Adipocyte (in vitro differentiated cells): Measurements from ENCODE around the gene VPS35L.

ENCODE experiments used
- DNase-seq: peaks from one replicate; pipeline ENCODE4 v3.0.0-alpha.2; 2015; ENCODE audit warnings: low read depth
- H3K27me3 ChIP-seq: replicated peaks from 2 replicates; pipeline ENCODE4 v1.7.0; 2013; ENCODE audit warnings: mild to moderate bottlenecking, low read length, moderate library complexity; ENCODE audit not compliant: control insufficient read depth, insufficient read depth
- H3K36me3 ChIP-seq: 2 replicates; pipeline ENCODE4 v1.7.0; 2013; ENCODE audit warnings: low read length, mild to moderate bottlenecking, moderate library complexity; ENCODE audit not compliant: control insufficient read depth, insufficient read depth, severe bottlenecking
- H3K4me1 ChIP-seq: 2 replicates; pipeline ENCODE4 v1.7.0; 2013; ENCODE audit warnings: mild to moderate bottlenecking, low read length, moderate library complexity; ENCODE audit not compliant: control insufficient read depth, insufficient read depth
- H3K4me3 ChIP-seq: 2 replicates; pipeline ENCODE4 v1.7.0; 2013; ENCODE audit warnings: mild to moderate bottlenecking, low read length, moderate library complexity
- H3K9ac ChIP-seq: 2 replicates; pipeline ENCODE4 v1.7.0; 2013; ENCODE audit warnings: mild to moderate bottlenecking, low read length, moderate library complexity
- H3K9me3 ChIP-seq: 2 replicates; pipeline ENCODE4 v1.7.0; 2013; ENCODE audit warnings: mild to moderate bottlenecking, low read length, moderate library complexity; ENCODE audit not compliant: control insufficient read depth

The VPS35L gene, protein sequence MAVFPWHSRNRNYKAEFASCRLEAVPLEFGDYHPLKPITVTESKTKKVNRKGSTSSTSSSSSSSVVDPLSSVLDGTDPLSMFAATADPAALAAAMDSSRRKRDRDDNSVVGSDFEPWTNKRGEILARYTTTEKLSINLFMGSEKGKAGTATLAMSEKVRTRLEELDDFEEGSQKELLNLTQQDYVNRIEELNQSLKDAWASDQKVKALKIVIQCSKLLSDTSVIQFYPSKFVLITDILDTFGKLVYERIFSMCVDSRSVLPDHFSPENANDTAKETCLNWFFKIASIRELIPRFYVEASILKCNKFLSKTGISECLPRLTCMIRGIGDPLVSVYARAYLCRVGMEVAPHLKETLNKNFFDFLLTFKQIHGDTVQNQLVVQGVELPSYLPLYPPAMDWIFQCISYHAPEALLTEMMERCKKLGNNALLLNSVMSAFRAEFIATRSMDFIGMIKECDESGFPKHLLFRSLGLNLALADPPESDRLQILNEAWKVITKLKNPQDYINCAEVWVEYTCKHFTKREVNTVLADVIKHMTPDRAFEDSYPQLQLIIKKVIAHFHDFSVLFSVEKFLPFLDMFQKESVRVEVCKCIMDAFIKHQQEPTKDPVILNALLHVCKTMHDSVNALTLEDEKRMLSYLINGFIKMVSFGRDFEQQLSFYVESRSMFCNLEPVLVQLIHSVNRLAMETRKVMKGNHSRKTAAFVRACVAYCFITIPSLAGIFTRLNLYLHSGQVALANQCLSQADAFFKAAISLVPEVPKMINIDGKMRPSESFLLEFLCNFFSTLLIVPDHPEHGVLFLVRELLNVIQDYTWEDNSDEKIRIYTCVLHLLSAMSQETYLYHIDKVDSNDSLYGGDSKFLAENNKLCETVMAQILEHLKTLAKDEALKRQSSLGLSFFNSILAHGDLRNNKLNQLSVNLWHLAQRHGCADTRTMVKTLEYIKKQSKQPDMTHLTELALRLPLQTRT

GRCh38 chr16:19555186-19555937 is at the start of gene VPS35L:
Gene VPS35L, plus strand, starts transcription at chr16:19555703. Its CDS starts 27 bp downstream, at chr16:19555730.
- peaks cover 10% of the 10 kb centered on the region for H3K4me1 ChIP-seq
- no peaks in the 10 kb centered on the region for H3K27me3 ChIP-seq
- H3K4me3 ChIP-seq = peak within 1 kb of the TSS; percentile 93
- DNase-seq = peak; percentile 99
- H3K9ac ChIP-seq = peak within 1 kb of the TSS; percentile 96
- H3K9me3 ChIP-seq = no peaks in the 10 kb centered on the region
- peaks cover 8% of the 10 kb centered on the region for H3K36me3 ChIP-seq

DNA sequence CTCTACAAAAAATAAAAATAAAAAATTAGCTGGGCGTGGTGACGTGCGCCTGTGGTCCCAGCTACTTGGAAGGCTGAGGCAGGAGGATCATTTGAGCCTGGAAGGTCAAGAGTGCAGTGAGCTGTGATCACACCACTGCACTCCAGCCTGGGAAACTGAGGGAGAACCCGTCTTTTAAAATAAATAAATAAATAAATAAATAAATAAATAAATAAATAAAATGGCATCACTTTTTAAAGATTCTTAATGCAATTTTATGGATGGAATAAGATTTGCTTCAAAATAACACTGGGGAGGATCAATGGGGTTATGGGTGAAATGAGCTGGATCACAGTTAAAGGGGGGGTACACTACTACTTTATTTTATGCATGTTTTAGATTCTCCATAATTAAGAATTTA is 48.5 kb upstream of the VPS35L start:
- Histone ChIP-seq H3K9me3 (no peaks in the 10 kb centered on the region), H3K27me3 (no peaks in the 10 kb centered on the region), H3K4me3 (no peak overlapping the region), H3K36me3 (peaks cover 78% of the 10 kb centered on the region), H3K9ac (no peak overlapping the region), H3K4me1 (peaks cover 23% of the 10 kb centered on the region)
- no peak for DNase-seq

DNA sequence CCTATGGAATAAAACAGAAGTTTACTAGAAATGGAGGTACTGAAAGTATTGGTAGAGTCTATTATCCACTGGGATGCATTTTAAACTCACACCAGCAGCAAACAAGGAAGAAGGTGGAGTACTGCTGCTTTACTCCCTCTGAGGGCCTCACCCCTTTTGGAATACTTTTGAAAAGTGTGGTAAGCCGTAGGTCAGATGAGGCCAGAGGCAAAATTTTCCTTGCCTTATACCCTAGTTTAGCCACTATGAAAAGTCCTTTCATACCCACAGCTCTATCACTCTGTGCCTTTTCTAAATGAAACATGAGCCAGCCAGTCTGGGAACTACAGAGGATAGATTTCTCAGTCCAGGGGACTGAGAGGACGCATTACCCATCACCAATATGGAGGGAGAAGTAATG is 47.6 kb upstream of the VPS35L start:
- Histone ChIP-seq H3K27me3 (no peaks in the 10 kb centered on the region), H3K4me1 (peaks cover 23% of the 10 kb centered on the region), H3K4me3 (no peak overlapping the region), H3K9ac (peak overlapping the region; percentile 38), H3K36me3 (peaks cover 73% of the 10 kb centered on the region), H3K9me3 (no peaks in the 10 kb centered on the region)
- DNase-seq = no peak

DNA sequence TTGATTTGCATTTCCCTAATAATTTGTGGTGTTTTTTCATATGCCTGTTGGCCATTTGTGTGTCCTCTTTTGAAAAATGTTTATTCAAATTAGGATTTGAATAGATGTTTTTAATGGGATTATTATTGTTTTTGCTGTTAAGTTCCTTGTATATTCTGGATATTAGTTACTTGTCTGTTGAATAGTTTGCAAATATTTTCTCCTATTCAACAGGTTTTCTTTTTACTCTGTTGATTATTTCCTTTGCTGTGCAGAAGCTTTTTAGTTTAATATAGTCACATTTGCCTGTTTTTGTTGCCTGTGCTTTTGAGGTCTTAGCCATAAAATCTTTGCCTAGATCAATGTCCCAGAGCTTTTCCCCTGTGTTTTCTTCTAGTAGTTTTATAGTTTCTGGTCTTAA is 43.2 kb upstream of the VPS35L start:
- Histone ChIP-seq H3K4me1 (peaks cover 30% of the 10 kb centered on the region), H3K9ac (no peak overlapping the region), H3K4me3 (no peak overlapping the region), H3K36me3 (peaks cover 51% of the 10 kb centered on the region), H3K27me3 (no peaks in the 10 kb centered on the region), H3K9me3 (no peaks in the 10 kb centered on the region)
- no peak for DNase-seq

GRCh38 chr16:19513377-19514053 is 42.0 kb upstream of the VPS35L start:
- no peaks in the 10 kb centered on the region for H3K27me3 ChIP-seq
- peak; percentile 52 for DNase-seq
- H3K4me3 ChIP-seq = peak overlapping the region; percentile 28
- H3K9ac ChIP-seq = no peak overlapping the region
- H3K9me3 ChIP-seq = no peaks in the 10 kb centered on the region
- H3K36me3 ChIP-seq = peaks cover 41% of the 10 kb centered on the region
- H3K4me1 ChIP-seq = peaks cover 23% of the 10 kb centered on the region

DNA sequence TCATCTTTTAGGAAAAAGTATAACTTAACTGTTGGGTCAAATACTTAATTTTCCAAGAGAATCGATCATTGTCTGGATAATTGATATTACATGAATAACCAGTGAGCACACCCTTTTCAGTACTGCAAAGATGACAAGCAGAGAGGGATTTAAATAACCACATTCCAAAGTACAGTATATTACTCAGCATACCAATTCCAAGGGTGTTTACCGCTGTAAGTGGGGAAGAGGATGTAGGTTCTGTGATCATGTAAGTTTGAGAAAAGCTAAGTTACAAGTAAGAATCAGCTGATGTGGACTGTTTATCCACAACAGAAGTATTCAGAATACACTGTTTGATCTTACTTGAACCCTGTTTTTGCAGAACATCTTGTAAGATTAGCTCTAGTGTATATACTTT is 39.7 kb upstream of the VPS35L start:
- Histone ChIP-seq H3K9ac (no peak overlapping the region), H3K27me3 (no peaks in the 10 kb centered on the region), H3K9me3 (no peaks in the 10 kb centered on the region), H3K36me3 (peaks cover 25% of the 10 kb centered on the region), H3K4me3 (no peak overlapping the region), H3K4me1 (peaks cover 32% of the 10 kb centered on the region)
- no peak for DNase-seq

GRCh38 chr16:19517424-19518089 is 37.9 kb upstream of the VPS35L start:
- DNase-seq = peak; percentile 47
- Histone ChIP-seq H3K36me3 (peaks cover 23% of the 10 kb centered on the region), H3K9ac (no peak overlapping the region), H3K4me3 (no peak overlapping the region), H3K27me3 (no peaks in the 10 kb centered on the region), H3K4me1 (peaks cover 35% of the 10 kb centered on the region), H3K9me3 (no peaks in the 10 kb centered on the region)

DNA sequence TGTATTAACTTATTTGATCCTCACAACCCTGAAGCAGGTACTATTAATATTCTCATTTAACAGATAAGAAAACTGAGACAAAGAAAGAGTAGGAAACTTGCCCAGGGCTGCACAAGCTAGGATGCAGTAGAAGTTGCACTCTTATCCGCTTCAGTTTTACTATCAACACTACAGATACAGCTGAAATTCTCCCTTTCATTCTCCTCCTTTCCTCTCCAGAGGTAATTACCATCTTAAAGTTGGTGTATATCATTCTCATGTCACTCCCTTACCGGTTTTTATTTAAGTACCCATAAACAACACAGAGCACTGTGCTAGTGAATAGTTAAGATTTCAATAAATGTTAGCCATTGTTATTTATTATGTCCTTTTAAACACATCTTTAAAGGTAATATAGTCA is 37.1 kb upstream of the VPS35L start:
- Histone ChIP-seq H3K9me3 (no peaks in the 10 kb centered on the region), H3K4me1 (peaks cover 33% of the 10 kb centered on the region), H3K4me3 (no peak overlapping the region), H3K27me3 (no peaks in the 10 kb centered on the region), H3K36me3 (peaks cover 19% of the 10 kb centered on the region), H3K9ac (no peak overlapping the region)
- no peak for DNase-seq

- peak overlapping the region; percentile 84 for H3K4me3 ChIP-seq
- peak overlapping the region; percentile 92 for H3K9ac ChIP-seq
- peaks cover 11% of the 10 kb centered on the region for H3K36me3 ChIP-seq
- peak; percentile 16 for DNase-seq
- H3K4me1 ChIP-seq = peaks cover 37% of the 10 kb centered on the region
- no peaks in the 10 kb centered on the region for H3K9me3 ChIP-seq
- H3K27me3 ChIP-seq = no peaks in the 10 kb centered on the region
These were observed 34.6 kb upstream of the VPS35L start for GRCh38 chr16:19520861-19521331.
